Activated naive CD4-positive, alpha-beta T cell treated with Interleukin-2 at 50 U/mL for 16 hours (primary cell): ENCODE results near the gene S100A4.

Source experiments
- DNase-seq: peaks from one replicate; pipeline ENCODE4 v3.0.0-alpha.2; 2020

S100A4 gene

GRCh38 chr1:153546796-153547559, 1.4 kb upstream of the S100A4 start:
- no peak for DNase-seq

- DNase-seq, result no peak
These were observed 765 bp upstream of the S100A4 start for GRCh38 chr1:153546371-153546770.

DNA sequence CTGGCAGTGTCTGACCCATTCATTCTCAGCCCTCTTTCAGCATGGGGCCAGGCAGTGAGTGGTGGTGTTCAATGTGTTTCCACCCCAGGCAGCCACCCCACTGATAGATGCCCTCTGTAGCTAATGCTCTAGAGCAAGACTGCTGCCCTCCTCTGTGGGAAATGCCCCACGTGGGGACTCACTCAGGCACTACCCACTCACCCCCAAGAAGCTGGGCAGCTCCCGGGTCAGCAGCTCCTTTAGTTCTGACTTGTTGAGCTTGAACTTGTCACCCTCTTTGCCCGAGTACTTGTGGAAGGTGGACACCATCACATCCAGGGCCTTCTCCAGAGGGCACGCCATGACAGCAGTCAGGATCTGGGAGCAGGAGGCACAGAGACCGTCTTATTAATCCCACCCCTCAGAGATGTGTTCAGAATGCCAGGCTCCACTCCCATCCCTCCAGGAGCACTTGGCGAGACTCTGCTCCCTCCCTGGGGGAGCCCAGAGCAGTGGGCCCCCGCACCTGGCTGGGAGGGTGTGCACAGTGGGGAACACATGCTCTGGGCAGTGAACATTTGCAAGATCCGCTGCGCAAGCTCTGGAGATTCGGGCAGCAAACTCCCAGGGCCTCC, 1.0 kb downstream of the S100A4 start:
- DNase-seq, result no peak

GRCh38 chr1:153543736-153544135, 1.9 kb downstream of the S100A4 start:
- DNase-seq, result no peak

DNA sequence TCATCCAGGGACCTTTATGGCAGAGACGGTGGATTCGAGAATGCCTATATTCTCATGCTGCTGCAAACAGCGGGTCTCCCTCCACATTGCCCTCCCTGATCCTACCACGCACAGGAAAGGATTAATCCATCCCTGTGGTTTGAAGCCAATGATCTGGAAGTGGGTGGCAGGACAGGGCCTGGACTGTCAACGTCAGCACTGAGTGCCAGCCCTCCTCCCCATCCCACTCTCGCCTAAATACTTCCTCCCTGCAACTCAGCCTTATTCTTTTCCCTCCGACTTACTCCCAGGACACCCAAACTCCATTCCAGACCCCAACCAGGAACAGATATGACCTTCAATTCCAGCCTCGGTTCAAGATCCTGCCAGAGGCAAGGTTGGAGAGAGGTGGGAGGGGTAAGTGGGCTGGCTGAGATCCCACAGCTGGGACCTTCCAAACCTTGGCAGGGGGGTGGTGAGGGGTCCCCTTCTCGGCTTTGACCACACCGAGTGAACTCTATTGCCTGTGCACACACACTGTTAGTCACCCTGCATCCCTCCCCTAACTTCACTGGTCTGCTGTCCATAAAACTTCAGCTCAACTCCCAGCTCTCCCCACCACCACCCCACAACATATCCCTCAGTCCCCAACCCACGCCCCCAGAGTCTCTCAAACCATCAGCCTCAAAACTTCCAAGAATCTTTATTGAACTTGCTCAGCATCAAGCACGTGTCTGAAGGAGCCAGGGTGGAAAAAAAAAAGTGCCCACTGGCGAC, 2.5 kb downstream of the S100A4 start:
- DNase-seq, result no peak

DNA sequence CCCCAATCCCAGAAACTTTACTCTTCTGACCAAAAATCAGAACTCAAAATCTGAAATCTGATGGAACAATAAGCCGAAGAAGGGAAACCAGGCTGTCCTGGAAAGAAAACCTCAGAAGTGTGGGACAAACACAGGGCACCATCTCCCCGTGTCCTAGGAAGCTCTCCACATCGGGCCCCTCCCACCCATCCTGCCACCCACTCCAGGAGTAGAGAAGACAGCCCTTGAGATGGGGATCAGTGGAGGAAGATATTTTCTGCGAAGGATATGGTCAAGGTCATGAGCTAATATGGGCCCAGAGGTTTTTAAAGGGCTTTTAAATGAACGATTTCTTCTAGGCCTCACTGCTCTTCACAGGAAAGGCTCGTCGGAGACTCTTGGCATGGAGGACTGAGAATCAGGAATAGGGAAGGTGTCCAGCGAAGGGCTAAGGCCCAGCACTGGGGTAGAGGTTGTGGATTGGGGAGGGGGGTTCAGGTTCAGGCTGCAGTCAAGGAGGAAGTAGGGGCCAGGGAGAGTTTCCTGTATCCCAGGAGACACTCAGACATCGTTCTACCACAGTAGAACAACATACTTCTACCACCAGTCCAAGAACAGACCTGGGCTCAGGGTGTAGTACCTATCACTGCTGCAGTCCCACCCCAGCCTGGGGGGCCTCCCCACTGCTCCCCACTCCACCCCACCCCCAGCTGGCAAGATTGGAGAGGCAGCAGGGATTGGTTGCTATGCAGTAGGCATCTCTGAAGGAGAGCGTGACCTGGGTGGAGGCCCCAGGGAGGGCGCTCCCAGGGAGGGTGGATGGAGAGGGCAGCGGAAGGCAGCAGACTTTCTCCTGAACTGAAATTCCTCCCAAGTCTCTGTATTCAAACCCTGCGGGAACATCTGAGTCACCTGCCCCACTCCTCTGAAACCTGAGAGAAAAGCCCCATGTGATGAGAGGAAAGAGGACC, 3.7 kb downstream of the S100A4 start:
- DNase-seq, result no peak

- peak; percentile 58 for DNase-seq
These were observed 4.9 kb downstream of the S100A4 start, which contains the start of gene S100A5 for GRCh38 chr1:153540394-153541361. S100A5 (minus strand) TSS chr1:153540934; CDS start chr1:153540191, 743 bp downstream.

DNA sequence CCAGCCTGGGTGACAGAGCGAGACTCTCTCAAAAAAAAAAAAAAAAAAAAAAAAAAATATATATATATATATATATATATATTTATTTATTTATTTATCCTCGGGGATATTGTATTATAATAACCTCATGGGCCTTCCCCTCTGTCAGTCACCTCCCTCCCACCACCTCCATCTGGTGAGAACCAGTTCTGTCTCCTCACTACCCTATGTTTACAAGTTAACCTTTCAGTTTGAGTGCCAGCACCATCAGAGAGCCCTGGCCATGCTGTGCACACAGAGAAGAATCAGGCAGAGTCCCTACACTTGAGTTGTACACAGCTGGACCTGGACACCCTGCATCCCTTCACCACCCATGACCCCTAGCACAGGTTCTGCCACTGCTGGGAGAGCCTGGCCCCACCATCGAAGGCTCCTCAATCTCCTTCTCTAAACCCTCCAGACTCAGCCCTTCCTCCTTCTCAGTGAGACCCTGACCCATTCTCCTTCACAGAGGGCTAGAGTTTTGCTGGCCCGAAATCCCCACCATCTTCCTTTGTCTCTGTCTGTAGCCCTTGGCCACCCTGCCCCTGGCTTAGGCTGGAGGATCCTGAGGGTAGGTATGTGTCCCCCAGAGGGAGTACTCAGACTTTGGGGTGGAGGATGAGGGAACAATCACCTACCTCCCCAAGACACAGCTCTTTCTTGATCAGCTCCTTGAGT, 6.1 kb downstream of the S100A4 start:
- DNase-seq, result no peak

DNA sequence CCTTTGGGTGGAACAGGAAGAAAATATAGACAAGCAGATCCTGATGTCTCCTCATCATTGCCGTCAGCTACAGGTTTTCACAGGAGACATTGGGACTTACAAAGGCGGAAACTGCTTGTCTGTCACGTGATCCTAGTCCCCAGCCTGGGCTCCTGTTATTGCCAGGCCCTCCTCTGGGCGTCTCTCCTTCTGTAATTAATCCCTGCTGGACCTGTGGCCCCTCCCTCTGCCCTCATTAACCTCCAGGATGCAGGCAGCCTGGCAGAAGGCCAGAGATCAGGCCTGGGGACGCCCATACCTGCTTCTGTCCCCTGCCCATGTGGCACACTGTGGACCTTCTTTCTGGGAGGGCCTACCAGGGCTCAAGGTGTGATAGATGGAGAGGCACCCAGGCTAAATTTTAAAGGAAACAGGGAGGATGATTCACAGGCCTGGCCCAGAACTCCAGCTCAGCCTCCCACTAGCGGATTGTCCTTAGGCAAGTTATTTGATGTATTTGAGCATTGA, 7.2 kb downstream of the S100A4 start:
- no peak for DNase-seq

DNA sequence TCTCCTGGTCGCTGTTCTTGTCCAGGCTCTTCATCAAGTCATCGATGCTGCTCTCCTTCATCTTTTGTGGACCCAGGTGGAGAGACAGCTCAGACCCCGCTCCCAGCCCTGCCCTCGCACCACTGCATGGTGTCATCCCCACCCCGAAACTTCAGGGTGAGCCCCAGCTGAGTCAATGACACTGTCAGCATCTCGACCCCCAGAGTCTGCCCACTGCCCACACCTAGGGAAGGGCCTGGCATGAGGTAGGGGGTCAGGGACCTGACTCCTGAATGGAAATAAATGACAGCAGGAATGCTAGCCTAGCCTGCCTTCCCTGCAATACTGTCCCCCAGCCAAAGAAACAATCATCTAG, 8.3 kb downstream of the S100A4 start:
- DNase-seq, result no peak

GRCh38 chr1:153536671-153537375, 8.8 kb downstream of the S100A4 start:
- DNase-seq, result no peak

- DNase-seq, result peak; percentile 84
These were observed 9.5 kb downstream of the S100A4 start for GRCh38 chr1:153536012-153536670.

- DNase-seq, result peak; percentile 45
These were observed 10.2 kb downstream of the S100A4 start, which contains the start of gene S100A6 for GRCh38 chr1:153535242-153536011. S100A6 (minus strand) TSS chr1:153535991; CDS start chr1:153535339, 652 bp downstream.

DNA sequence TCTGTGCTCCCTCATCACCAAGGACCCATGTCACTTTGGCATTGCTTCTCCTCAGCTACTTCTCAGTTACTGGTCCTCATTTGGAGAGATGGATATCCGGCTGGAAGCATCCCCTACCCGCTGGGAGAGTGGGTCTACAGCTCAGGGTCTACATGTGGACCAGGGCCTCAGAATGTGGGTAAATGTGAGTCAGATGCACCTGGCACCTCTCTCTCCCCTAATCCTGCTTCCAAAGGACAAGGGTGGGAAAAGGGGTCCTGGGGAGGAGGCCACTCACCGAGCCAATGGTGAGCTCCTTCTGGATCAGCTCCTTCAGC, 10.7 kb downstream of the S100A4 start:
- DNase-seq, result no peak

GRCh38 chr1:153534226-153534924, 11.2 kb downstream of the S100A4 start:
- no peak for DNase-seq

- peak; percentile 24 for DNase-seq
These were observed 11.9 kb downstream of the S100A4 start for GRCh38 chr1:153533689-153534201.

GRCh38 chr1:153532769-153533599, 12.6 kb downstream of the S100A4 start:
- peak; percentile 82 for DNase-seq
